Common myeloid progenitor, CD34-positive (primary cell): ENCODE measurements around the gene CHTF18.

Experiments used
- CTCF ChIA-PET: fragments of 350-600 bp; sonication (Branson Sonifier 250); formaldehyde crosslinking; loops from one replicate; lab custom pipeline; 2021; ENCODE audit warnings: antibody characterized with exemption; lab: Charles Lee
- POLR2A ChIA-PET: fragments of 350-600 bp; sonication (Branson Sonifier 250); formaldehyde crosslinking; loops from one replicate; lab custom pipeline; 2021; ENCODE audit warnings: antibody characterized with exemption; lab: Charles Lee
- DNase-seq, 3 donors: peaks; one replicate each; pipeline versions ENCODE4 v3.0.0 to v3.0.0-alpha.2; 2013
- H3K27ac ChIP-seq, 2 experiments: 1 replicate in 1 of 2; 2 replicates in 1 of 2; pipeline ENCODE4 v1.7.0; 2013; ENCODE audit warnings: inconsistent platforms in 2 of 2, low read length in 2 of 2, mild to moderate bottlenecking in 2 of 2, low read depth in 1 of 2, moderate library complexity in 1 of 2; ENCODE audit not compliant: severe bottlenecking in 2 of 2, insufficient read depth in 1 of 2, poor library complexity in 1 of 2
- H3K27me3 ChIP-seq, 5 experiments: replicated peaks in 2 of 5; 1 replicate in 3 of 5; 2 replicates in 2 of 5; pipeline versions ENCODE4 v1.6.1 to v1.7.0; 2013; ENCODE audit warnings: low read length in 4 of 5, mild to moderate bottlenecking in 2 of 5, moderate library complexity in 2 of 5, inconsistent platforms in 1 of 5; ENCODE audit not compliant: insufficient read depth in 5 of 5, control insufficient read depth in 4 of 5
- H3K36me3 ChIP-seq, 4 experiments: 1 replicate in 2 of 4; 2 replicates in 2 of 4; pipeline versions ENCODE4 v1.6.1 to v1.7.0; 2013; ENCODE audit warnings: low read length in 3 of 4, control low read depth in 1 of 4, mild to moderate bottlenecking in 1 of 4; ENCODE audit not compliant: control insufficient read depth in 4 of 4, insufficient read depth in 4 of 4
- H3K4me1 ChIP-seq, 4 experiments: 1 replicate in 3 of 4; 2 replicates in 1 of 4; pipeline versions ENCODE4 v1.6.1 to v1.7.1; 2013; ENCODE audit warnings: low read length in 3 of 4, mild to moderate bottlenecking in 3 of 4, control low read depth in 1 of 4, inconsistent platforms in 1 of 4, moderate library complexity in 1 of 4; ENCODE audit not compliant: control insufficient read depth in 4 of 4, insufficient read depth in 4 of 4; ENCODE audit errors: control extremely low read depth in 1 of 4
- H3K4me3 ChIP-seq, 7 experiments: 1 replicate in 4 of 7; 2 replicates in 3 of 7; pipeline versions ENCODE4 v1.5.1 to v1.7.0; 2013; ENCODE audit warnings: mild to moderate bottlenecking in 7 of 7, low read length in 6 of 7, moderate library complexity in 6 of 7, inconsistent platforms in 2 of 7, low read depth in 2 of 7, control low read depth in 1 of 7; ENCODE audit not compliant: insufficient read depth in 4 of 7, control insufficient read depth in 1 of 7; ENCODE audit errors: extremely low read depth in 1 of 7
- H3K9me3 ChIP-seq, 5 experiments: 1 replicate in 4 of 5; 2 replicates in 1 of 5; pipeline versions ENCODE4 v1.6.1 to v1.7.1; 2013; ENCODE audit warnings: low read length in 4 of 5, mild to moderate bottlenecking in 2 of 5, inconsistent platforms in 1 of 5, low read depth in 1 of 5, moderate library complexity in 1 of 5; ENCODE audit not compliant: control insufficient read depth in 4 of 5, insufficient read depth in 2 of 5; ENCODE audit errors: control extremely low read depth in 1 of 5
- WGBS: methylation state at CpG from one replicate; pipeline ENCODE4 v1.1.5; 2013; ENCODE audit not compliant: insufficient coverage; 5-methylcytosine and 5-hydroxymethylcytosine counted together

The CHTF18 gene

DNA sequence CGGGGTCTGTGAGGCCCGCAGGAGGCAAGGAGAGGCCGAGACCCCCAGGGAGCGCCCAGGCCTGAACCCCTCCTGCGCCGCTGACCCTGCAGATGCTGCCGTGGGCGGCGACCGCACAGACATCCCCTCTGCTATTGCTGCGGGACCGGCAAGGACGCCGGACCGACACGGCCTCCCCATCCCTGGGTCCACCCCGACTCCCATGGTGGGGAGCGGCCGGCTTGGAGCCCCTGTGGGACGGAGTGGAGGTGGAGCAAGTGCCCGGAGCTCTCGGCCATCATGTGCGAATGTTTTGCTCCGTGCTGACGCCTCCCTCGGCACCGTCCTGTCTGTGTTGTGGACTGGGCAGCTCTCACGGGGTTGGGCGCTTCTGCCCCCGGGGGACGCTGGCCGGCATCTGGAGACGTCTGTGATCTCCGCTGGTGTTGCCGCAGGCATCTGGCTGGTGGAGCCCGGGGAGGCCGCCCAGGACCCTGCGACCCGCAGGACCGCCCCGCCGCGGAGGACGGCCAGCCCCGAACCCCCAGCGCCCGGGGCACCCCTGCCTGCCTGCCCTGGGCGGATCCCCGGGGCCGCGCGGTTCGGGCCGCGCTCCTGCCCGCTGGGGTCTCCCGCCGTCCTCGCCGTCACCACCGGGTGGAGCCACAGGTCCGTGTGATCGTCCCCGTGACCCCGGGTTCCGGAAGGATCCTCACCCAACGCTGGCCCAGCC is 24.9 kb downstream of the CHTF18 start:
- WGBS, result 14% methylated on average over 58 of the region's 67 CpGs
- Histone ChIP-seq H3K4me1 (peaks cover 0 to 15% (median 6%) of the 10 kb centered on the region in 4 experiments), H3K9me3 (peaks cover 0 to 6% (median 0%) of the 10 kb centered on the region in 5 experiments), H3K27ac (no peak overlapping the region), H3K27me3 (peaks cover 0 to 54% (median 13%) of the 10 kb centered on the region in 5 experiments), H3K36me3 (no peaks in the 10 kb centered on the region), H3K4me3 (no peak overlapping the region)
- ChIA-PET POLR2A (no interaction called here), CTCF (interaction anchor here (0.7 kb wide), 1 partner anchor 243 kb away, joined by 3 read pairs; no protein-coding TSS in a partner anchor)
- peak; percentile 36 to 57 (median 37) for DNase-seq

DNA sequence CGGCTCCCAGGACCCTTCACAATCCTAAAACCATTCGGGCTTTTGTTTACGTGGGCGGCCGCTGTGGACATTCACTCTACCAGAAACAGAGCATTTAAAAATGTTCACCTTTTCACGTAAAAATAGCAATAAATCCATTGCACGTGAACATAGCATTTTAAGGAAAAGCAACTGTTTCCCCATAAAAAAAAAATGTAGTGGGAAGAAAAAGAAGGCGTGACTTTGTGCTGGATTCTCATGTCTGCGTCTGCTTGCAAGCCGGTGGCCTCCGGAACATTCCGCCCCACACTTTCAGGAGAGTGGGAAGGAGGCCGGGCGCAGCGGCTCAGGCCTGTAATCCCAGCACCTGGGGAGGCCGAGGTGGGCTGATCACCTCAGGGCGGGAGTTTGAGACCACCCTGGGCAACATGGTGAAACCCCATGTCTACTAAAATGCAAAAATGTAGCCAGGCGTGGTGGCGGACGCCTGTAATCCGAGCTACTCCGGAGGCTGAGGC is 25.5 kb downstream of the CHTF18 start:
- WGBS, result 70% methylated on average over 20 of the region's 22 CpGs
- H3K9me3 ChIP-seq, result peaks cover 0 to 7% (median 0%) of the 10 kb centered on the region in 5 experiments
- ChIA-PET CTCF (no interaction called here), POLR2A (no interaction called here)
- no peak overlapping the region for H3K4me3 ChIP-seq
- H3K27me3 ChIP-seq, result peaks cover 0 to 59% (median 13%) of the 10 kb centered on the region in 5 experiments
- no peaks in the 10 kb centered on the region for H3K36me3 ChIP-seq
- H3K27ac ChIP-seq, result no peak overlapping the region
- H3K4me1 ChIP-seq, result peaks cover 2 to 13% (median 6%) of the 10 kb centered on the region in 4 experiments
- DNase-seq, result no peak

- Histone ChIP-seq H3K27me3 (peaks cover 0 to 59% (median 13%) of the 10 kb centered on the region in 5 experiments), H3K27ac (no peak overlapping the region), H3K4me1 (peaks cover 6 to 22% (median 16%) of the 10 kb centered on the region in 4 experiments), H3K36me3 (no peaks in the 10 kb centered on the region), H3K4me3 (no peak overlapping the region), H3K9me3 (peaks cover 0 to 7% (median 0%) of the 10 kb centered on the region in 5 experiments)
- CTCF ChIA-PET, result no interaction called here
- 100% methylated on average over 1 of the region's 9 CpGs for WGBS
- POLR2A ChIA-PET, result no interaction called here
- no peak for DNase-seq
These were observed 26.6 kb downstream of the CHTF18 start for GRCh38 chr16:814974-815373.

DNA sequence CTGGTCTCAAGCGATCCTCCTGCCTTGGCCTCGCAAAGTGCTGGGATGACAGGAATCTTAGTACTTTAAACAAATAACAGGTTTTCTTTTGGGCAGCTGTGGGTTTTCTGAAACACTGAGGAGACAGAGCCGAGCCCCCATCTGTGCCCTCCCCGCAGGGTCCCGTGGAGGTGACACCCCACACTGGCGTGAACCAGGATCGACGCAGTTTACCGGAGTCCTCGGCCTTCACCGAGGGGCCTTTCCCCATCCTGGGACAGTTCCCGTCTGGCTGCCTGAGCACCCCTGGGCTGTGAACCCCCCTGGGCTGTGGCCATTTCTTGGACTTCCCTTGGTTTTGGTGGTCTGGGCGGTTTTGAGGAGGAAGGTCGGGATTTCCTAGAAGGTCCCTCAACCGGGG is 27.4 kb downstream of the CHTF18 start:
- H3K4me1 ChIP-seq, result peaks cover 7 to 28% (median 19%) of the 10 kb centered on the region in 4 experiments
- CTCF ChIA-PET, result no interaction called here
- peaks cover 0 to 7% (median 0%) of the 10 kb centered on the region in 5 experiments for H3K9me3 ChIP-seq
- WGBS, result 97% methylated on average over 12 of the region's 15 CpGs
- DNase-seq, result no peak
- no peak overlapping the region for H3K4me3 ChIP-seq
- H3K27ac ChIP-seq, result no peak overlapping the region
- no peaks in the 10 kb centered on the region for H3K36me3 ChIP-seq
- H3K27me3 ChIP-seq, result peaks cover 0 to 62% (median 13%) of the 10 kb centered on the region in 5 experiments
- POLR2A ChIA-PET, result no interaction called here

DNA sequence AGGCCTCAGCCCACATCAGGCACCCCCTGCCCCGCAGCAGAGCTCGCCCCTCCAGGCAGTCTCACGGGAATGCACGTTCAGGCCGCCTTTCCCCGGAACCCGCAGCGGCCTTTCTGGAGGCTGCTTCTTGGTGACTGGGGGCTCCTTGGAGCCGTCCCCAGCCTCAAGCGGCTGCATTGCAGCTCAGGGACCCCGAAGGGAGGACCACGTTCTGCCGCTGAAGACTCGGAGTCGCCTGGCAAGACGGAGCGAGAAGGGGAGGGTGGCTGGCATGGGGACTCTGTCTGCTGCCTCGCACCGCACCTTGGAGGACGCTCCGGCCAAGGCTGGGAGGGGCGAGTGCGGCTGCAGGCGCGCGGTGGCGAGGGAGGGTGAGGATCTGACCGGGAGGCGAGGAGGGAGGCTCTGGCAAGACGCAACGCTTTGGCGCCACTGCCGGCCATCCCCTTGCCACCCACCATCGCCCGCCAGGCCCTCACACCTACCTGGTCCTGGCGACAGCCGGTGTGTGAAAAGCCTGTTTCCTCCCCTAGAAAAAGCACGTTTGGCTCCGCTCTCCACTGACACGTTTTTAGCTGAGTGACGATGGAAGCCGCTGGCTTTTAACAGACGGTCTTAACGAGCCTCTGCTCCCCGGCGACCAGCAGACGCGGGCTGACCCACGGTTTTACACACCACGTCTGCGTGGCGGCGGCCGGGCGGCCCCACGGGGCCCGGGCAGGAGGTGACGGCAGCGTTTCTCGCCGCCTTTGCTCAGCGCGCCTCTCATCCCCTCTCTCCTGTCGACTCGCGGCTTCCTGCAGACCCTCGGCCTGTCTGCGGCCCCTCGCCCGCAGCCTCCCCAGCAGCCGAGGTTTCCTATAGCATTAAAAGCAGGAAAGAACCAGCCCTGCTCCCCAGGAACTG is 28.8 kb downstream of the CHTF18 start:
- peak in 1 of 3 donors; percentile 44 for DNase-seq
- Histone ChIP-seq H3K4me3 (no peak overlapping the region), H3K27ac (no peak overlapping the region), H3K4me1 (peaks cover 7 to 30% (median 19%) of the 10 kb centered on the region in 4 experiments), H3K36me3 (no peaks in the 10 kb centered on the region), H3K9me3 (peaks cover 0 to 5% (median 0%) of the 10 kb centered on the region in 5 experiments), H3K27me3 (peaks cover 0 to 65% (median 11%) of the 10 kb centered on the region in 5 experiments)
- 26% methylated on average over 50 of the region's 71 CpGs for WGBS
- ChIA-PET POLR2A (no interaction called here), CTCF (interaction anchor here (0.6 to 0.7 kb wide), 2 partner anchors 284 to 286 kb away, joined by 3 read pairs; no protein-coding TSS in a partner anchor)

- H3K27ac ChIP-seq, result no peak overlapping the region
- 49% methylated on average over 2 of the region's 8 CpGs for WGBS
- no peaks in the 10 kb centered on the region for H3K36me3 ChIP-seq
- DNase-seq, result no peak
- no peak overlapping the region for H3K4me3 ChIP-seq
- ChIA-PET POLR2A (no interaction called here), CTCF (interaction anchor here (0.7 kb wide), 1 partner anchor 285 kb away, joined by 3 read pairs; no protein-coding TSS in a partner anchor)
- peaks cover 0 to 61% (median 8%) of the 10 kb centered on the region in 5 experiments for H3K27me3 ChIP-seq
- H3K4me1 ChIP-seq, result peaks cover 7 to 30% (median 19%) of the 10 kb centered on the region in 4 experiments
- H3K9me3 ChIP-seq, result peaks cover 0 to 3% (median 0%) of the 10 kb centered on the region in 5 experiments
These were observed 29.7 kb downstream of the CHTF18 start for GRCh38 chr16:818132-818531.
